HG02623 (cell line): ENCODE data around the gene DUSP7.

Experiments used
- ATAC-seq: cut with Tn5 transposase; IDR thresholded peaks from one replicate; pipeline ENCODE4 v1.9.1; 2021; ENCODE audit warnings: moderate library complexity; ENCODE audit not compliant: unreplicated experiment

Gene DUSP7

GRCh38 chr3:52069135-52069534, 12.8 kb upstream of the DUSP7 start:
- ATAC-seq, result no peak

GRCh38 chr3:52068730-52069129, 12.4 kb upstream of the DUSP7 start:
- no peak for ATAC-seq

GRCh38 chr3:52068055-52068571, 11.7 kb upstream of the DUSP7 start:
- no peak for ATAC-seq

GRCh38 chr3:52067526-52067925, 11.2 kb upstream of the DUSP7 start:
- no peak for ATAC-seq

GRCh38 chr3:52067046-52067445, 10.7 kb upstream of the DUSP7 start:
- ATAC-seq, result no peak

GRCh38 chr3:52065264-52065756, 8.9 kb upstream of the DUSP7 start:
- no peak for ATAC-seq

GRCh38 chr3:52064561-52064960, 8.2 kb upstream of the DUSP7 start:
- ATAC-seq, result no peak

- no peak for ATAC-seq
These were observed 6.8 kb upstream of the DUSP7 start for GRCh38 chr3:52063026-52063723.

GRCh38 chr3:52062505-52062904, 6.1 kb upstream of the DUSP7 start:
- ATAC-seq, result no peak

- no peak for ATAC-seq
These were observed 4.9 kb upstream of the DUSP7 start for GRCh38 chr3:52061121-52061910.

- ATAC-seq, result no peak
These were observed 3.4 kb upstream of the DUSP7 start for GRCh38 chr3:52059781-52060180.

- no peak for ATAC-seq
These were observed 1.6 kb upstream of the DUSP7 start for GRCh38 chr3:52057812-52058495.

GRCh38 chr3:52056968-52057811, 819 bp upstream of the DUSP7 start:
- ATAC-seq, result peak; percentile 78

GRCh38 chr3:52055537-52056351, 627 bp downstream of the DUSP7 start:
- no peak for ATAC-seq

GRCh38 chr3:52054661-52055511, 1.5 kb downstream of the DUSP7 start:
- no peak for ATAC-seq

GRCh38 chr3:52053307-52054304, 2.8 kb downstream of the DUSP7 start:
- no peak for ATAC-seq

- ATAC-seq, result no peak
These were observed 3.5 kb downstream of the DUSP7 start for GRCh38 chr3:52052831-52053306.
